HG02623 (cell line): Measurements from ENCODE around the gene FLVCR1.
A peak's percentile ranks its signal among the peaks of the same experiment; 100 is the strongest.
"Not testable (repeated sequence)": the region's sequence is repeated elsewhere in the genome, so short reads cannot be mapped to it uniquely, and the experiment has no call there.

Experiments
- ATAC-seq: cut with Tn5 transposase; IDR thresholded peaks from one replicate; pipeline ENCODE4 v1.9.1; 2021; ENCODE audit warnings: moderate library complexity; ENCODE audit not compliant: unreplicated experiment

FLVCR1 gene

DNA sequence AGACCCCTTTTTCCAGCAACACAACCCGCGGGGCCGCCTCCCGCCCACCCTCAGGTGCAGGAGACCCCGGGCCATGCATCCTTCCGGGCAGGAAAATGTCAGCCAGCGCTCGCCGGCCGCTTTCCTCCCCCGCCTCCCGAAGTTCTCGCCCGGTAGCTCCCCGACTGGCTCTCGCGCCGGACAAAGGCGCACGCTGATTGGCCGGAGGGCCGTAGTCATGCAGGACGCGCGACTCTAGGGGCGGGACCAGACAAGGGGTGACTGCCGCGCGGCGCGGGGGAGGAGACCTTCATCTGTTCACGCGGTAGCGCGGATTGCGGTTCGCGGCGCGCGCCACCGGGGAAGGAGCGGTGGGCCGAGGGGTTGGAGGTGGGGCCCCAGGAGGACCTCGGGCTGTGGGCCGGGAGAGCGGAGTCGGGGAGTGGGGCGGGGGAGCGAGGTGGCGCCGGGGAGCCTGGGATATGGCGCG, at the start of gene FLVCR1:
FLVCR1 (plus strand) TSS at position 284 of the 469 bp plus-strand sequence; CDS start at position 462, 178 bp downstream.
- ATAC-seq = peak; percentile 97

DNA sequence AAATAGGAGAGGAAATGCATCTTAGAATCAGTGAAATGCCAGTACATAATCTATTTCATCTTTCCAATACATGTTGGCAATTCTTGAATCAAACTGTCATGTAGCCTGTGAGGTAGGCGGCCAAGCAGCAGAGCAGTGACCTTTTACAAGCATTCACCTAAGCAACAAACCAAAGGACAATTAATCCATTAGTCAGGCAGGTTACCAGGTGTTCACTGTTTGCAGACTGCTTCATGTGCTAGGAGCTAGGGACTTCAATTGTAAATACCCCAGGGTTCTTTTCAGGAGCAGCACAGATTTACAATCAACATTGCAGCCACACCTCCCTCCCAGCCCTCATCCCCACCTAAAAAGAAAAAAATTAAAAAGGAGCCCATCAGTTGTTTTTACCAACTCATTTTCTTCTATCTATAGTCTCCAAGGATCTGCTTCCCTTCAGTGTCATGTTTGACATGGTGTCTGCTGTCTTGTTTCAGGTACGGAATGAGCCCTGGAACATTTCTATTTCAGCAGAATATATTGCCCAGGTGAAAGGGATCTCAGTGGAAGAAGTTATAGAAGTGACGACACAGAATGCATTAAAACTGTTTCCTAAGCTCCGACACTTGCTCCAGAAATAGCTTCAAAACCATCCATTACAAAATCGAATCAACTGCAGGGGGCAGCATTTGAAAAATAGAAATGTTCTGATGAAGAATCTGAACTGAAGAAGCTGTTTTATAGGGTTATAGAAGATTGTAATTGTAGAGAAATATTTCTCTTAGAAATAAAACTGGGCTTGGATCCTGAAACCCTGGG, 43.3 kb upstream of the FLVCR1 start:
- no peak for ATAC-seq

DNA sequence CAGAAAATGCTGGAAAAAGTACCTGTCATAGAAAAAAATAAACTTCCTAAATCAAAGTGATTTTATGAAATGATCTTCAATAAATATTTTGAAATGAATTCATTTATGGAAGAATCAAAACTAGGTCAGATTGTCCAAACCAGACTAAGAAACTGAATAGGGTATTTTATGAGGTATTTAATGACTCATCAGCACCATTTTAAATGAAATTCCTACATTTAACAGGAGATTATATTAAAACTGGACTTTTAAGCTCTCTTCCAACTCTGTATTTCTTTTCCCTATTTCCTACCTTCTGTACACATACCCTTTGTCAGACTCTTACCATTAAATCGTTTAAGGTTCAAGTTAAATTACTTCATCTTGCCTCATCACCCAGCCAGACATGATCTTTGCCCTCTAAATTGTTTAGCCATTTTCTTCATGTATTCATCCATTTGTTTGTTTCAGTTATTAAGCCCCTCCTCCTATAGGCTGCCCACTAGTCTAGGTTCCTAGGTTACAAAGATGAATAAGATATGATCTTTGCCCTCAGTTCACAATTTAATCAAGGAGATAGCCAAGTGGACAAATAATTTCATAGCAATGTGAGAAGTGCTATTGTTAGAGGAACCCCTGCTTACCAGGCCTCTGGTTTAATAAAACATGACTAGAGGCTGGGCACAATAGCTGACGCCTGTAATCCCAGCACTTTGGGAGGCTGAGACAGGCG, 41.4 kb upstream of the FLVCR1 start:
- ATAC-seq = no peak

DNA sequence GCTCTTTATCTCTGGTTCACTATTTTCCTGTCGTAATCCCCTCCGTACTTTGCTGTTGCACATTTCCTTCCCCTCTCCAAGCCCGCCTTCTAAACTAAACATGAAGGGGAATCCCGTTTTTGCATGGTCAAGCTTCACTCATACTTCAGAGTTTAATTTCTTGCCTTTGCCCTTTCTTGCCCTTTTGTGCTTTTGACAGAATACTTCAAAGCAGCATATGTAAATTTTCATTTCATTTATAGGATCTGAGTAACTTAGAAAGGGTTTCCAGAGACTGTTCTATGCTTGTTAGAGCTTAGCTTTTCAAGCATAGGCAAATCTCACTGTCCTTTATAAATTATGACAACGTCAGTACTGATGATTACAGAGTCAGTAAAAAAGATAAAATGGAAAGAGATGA, 38.3 kb upstream of the FLVCR1 start:
- no peak for ATAC-seq

DNA sequence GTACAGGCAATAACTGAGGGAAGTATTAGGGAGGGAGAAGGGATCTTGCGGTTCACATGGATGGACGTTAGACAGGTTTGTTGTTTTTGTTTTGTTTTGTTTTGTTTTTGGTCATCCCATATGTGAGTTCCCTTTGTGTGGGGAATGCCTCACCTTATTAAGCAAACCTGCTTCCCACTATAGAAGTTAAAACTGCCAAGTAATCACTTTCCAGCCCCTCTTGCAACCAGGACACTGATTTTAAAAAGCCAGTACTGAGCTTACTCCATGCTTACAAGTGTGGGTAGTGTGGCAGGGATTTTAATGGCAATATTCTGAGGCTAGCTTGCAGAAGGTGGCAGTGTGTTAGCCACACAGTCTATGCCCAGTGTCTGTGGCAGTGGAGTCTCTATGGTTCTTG, 37.1 kb upstream of the FLVCR1 start:
- ATAC-seq = no peak

DNA sequence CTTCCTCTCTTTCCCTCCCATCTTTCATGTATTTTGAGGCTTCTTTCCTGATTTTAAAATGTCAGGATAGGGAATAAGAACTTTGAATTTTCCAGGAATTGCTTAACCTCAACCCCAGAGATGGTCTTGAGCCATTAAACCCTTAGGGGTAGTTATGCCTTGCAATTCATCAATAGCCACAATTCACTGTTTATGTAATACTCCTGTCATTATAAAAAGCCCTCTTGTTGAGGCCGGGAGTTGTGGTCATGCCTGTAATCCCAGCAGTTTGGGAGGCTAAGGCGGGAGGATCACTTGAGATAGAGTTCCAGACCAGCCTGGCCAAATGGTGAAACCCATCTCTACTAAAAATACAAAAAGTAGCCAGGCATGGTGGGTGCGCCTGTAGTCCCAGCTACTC, 35.1 kb upstream of the FLVCR1 start:
- no peak for ATAC-seq

DNA sequence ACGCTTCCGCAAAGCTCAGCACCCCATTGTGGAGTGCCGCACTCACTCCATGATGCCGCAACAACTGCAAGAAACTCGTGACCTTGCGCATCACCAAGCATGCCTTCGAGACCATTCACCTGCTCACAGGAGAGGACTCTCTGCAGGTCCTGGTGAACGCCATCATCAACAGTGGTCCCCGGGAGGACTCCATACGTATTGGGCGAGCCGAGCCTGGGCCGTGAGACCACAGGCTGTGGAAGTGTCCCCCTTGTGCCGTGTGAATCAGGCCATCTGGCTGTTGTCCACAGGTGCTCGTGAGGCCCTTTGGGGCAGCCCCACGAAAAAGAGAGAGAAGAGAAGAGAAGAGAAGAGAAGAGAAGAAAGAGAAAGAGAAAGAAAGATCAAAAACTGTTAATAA, 33.9 kb upstream of the FLVCR1 start:
- no peak for ATAC-seq

DNA sequence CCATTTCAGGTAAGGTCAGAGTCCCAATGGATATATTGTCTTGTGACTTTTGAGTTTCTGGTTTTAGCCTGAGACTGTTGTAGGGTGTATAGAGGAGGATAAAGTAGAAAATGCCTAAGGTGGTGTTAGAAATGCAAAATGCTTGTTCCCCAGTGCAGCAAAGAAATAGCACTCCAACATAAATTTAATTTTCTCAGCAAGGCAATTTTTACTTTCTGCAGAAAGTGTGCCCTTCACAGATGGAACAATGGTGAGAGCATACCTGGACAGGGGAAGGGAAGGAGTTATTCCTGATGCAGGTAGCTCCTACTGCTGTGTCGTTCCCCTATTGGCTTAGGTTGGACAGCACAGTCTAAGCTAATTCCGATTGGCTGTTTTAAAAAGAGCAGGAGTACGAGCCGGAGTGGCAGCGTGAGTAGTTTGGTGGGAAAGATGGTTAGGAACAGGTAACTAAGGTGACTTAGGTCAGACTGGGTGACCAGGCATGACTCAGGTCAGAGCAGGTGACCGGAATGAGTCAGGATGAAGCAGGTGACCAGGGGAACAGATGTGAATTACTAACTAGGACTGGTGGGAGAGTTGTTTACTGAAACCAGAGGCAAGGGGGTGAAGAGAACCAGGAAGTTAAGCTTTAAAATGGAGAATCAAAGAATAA, 32.1 kb upstream of the FLVCR1 start:
- no peak for ATAC-seq

DNA sequence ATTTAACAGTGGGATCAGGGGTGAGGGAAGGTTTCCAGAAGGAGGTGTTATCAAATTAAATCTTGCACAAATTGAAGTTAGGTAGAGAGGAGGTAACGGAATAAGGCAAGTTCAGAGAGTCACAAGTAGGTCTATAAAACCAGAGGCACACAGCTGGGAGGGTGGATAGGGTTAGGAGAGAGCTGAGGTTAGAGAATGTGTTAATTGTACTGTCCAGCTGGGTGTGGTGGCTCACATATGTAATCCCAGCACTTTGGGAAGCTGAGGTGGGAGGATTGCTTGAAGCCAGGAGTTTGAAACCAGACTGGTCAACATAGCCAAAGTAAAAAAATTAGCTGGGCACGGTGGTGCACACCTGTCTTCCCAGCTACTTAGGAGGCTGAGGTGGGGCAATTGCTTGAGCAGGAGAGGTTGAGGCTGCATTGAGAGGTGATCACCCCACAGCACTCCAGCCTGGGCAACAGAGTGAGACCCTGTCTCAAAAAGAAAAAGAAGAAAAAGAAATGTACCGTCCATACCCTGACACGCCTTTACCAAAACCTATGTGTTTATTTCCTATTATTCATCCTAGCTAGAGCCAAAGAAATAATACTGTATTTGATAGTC, 30.8 kb upstream of the FLVCR1 start:
- no peak for ATAC-seq

DNA sequence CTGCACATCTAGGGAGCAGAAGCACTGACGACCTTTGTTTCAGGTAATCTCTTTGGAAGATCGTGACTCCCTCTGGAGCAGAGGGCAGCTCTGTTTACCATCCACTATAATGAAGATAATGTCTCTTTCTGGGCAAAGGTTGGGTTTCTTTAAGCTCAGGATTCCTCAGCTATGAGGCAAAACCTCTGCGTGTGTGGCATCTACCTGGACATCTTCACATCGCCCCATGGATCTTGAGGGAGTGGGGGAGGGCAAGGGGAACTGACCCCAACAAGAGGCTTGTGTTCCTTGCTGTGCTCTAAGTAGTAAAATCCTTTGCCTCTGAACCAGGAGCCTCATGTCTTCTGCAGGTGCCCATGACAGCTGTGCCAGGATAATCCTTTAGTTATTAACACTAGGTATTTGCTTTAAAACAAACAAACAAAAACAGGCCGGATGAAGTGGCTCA, 30.2 kb upstream of the FLVCR1 start:
- no peak for ATAC-seq

DNA sequence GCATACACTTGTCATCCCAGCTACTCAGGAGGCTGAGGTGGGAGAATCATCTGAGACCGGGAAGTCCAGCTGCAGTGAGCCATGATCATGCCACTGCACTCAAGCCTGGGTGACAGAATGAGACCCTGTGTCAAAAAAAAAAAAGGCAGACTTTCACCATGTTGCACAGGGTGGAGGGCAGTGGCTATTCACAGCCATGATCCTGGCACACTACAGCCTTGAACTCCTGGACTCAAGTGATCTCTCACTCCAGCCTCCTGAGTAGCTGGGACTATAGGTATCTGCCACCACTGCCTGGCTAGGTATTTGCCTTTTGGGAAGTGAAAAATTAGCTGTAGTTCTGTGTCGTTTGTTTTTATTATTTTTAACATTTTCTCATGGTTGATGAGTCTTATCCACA, 29.7 kb upstream of the FLVCR1 start:
- ATAC-seq = no peak

DNA sequence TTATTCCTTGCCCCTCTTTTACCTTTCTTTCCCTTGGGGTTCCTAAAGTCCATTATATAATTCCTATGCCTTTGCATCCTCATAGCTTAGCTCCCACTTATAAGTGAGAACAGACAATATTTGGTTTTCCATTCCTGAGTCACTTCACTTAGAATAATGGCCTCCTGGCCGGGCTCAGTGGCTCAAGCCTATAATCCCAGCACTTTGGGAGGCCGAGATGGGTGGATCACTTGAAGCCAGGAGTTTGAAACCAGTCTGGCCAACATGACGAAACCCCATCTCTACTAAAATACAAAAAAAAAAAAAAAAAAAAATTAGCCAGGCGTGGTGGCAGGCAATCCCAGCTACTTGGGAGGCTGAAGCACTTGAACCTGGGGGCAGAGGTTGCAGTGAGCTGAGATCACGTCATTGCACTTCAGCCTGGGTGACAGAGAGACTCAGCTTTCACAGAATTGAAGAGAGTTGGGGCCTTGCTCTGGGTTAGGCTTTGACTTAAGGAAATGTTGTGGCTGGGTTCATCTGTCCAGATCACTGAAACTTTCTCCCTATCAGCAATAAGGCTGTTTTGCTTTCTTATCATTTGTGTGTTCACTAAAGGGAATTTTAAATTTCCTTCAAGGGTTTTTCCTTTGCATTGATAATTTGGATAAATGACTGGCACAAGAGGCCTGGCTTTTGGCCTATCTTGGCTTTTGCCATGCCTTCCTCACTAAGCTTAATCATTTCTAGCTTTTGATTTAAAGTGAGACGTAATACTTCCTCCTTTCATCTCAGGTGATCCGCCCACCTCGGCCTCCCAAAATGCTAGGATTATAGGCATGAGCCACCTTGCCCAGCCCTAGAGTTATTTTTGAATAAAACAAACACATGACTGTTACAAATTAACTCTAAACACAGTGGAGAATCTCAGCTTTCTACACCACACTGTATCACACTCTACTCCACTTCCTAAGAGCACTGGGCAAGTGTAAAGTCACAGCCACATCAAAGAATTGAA, 24.6 kb upstream of the FLVCR1 start:
- ATAC-seq = peak; percentile 69

DNA sequence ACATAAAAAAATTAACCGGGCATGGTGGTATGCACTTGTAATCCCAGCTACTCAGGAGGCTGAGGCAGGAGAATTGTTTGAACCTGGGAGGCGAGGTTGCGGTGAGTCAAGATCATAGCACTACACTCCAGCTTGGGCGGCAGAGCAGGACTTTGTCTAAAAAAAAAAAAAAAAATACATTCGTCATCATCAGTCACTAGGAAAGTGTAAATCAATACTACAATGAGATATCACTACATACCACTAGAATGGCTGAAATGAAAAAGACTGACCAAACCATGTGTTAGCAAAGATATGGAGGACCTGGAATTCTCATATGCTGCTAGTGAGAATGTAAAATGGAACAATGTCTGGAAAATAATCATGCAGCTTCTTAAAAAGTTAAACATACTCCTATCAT, 19.9 kb upstream of the FLVCR1 start:
- ATAC-seq = no peak

DNA sequence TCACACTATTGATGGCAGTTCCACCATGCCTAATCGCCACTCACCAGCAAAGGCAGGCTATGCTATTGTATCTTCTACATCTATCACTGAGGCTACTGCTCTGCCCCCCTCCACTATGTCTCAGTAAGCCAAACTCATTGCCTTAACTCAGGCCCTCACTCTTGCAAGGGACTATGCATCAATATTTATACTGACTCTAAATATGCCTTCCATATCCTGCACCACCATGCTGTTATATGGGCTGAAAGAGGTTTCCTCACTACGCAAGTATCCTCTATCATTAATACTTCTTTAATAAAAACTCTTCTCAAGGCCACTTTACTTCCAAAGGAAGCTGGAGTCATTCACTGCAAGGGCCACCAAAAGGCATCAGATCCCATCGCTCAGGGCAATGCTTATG, 13.6 kb upstream of the FLVCR1 start:
- ATAC-seq = not testable (repeated sequence)

DNA sequence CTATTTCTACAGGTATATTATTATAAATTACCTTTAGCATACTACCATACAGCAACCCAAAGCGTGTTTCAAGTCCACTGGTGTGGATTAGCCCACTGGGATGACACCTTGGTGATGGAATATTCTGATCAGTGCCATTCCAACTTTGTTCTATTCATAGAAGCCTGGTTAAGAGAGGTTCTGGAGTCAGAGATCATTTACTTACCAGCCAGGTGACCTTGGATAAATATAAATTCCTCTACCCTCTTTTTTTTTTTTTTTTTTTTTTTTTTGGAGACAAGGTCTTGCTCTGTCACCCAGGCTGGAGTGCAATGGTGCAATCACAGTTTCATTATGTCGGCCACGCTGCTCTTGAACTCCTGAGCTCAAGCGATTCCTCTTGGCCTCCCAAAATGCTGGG, 10.5 kb upstream of the FLVCR1 start, which contains the start of gene SPATA45:
SPATA45 (minus strand) TSS at position 101 of the 400 bp plus-strand sequence. CDS start 11,500 bp downstream, outside the sequence.
- ATAC-seq = no peak

DNA sequence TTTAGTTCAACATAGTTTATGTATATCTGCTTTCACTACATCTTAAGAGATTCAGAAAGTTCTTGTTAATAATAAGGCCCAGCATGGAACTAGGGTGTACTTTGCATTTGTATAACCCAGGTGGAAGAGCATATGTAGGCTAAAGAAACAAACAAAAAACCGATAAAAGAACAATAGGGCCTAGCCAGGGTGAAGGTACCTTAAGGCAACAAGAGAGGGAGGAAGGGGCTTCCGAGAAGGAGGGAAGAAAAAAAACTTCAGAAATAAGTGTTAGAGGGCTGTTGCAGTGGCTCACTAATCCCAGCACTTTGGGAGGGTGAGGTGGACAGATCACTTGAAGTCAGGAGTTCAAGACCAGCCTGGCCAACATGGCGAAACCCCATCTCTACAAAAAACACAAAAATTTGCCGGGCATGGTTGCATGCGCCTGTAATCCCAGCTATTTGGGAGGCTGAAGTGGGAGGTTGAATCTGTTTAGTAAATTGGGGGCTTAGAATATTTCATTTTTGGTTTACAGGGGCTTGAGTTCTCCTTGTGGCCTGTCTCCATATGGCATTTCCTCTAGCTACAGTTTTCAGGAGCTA, 5.9 kb upstream of the FLVCR1 start:
- no peak for ATAC-seq

DNA sequence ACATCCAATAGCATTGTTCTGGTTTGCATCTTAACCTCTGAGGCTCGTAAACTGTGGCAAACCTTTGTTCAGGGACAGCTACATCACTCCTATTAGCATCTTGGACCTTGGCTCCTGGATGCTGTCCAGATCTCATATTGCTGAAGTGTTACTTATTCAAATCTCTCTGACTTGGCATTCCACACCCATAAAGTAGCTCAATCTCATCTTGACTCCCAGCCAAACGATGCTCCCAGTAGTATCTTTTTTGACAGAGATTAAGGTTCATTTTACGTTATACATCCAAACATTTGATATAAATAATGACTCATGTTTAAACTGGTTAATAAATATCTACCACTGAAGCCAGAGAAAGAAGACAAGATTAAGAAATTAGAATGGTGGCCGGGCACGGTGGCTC, 4.4 kb upstream of the FLVCR1 start:
- no peak for ATAC-seq

DNA sequence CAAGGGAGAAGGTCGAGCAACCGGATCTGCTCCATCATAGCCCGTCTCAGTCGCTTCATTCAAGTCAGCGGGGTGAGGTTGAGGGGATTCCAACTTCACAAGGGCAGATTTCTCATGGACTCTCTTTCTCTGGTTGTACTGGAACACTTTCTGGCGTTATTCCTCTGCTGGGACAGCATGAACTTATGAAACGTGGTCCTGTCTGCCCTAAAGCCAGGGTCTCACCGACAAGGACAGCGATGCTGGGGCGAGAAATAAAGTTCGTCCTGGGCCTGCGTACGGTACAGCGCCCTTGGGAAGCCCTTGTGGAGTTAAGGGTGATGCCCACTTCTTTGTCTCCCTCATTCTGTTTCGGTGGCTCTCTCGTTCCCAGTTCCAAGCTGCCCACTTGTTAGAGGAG, 1.3 kb upstream of the FLVCR1 start:
- ATAC-seq = no peak

DNA sequence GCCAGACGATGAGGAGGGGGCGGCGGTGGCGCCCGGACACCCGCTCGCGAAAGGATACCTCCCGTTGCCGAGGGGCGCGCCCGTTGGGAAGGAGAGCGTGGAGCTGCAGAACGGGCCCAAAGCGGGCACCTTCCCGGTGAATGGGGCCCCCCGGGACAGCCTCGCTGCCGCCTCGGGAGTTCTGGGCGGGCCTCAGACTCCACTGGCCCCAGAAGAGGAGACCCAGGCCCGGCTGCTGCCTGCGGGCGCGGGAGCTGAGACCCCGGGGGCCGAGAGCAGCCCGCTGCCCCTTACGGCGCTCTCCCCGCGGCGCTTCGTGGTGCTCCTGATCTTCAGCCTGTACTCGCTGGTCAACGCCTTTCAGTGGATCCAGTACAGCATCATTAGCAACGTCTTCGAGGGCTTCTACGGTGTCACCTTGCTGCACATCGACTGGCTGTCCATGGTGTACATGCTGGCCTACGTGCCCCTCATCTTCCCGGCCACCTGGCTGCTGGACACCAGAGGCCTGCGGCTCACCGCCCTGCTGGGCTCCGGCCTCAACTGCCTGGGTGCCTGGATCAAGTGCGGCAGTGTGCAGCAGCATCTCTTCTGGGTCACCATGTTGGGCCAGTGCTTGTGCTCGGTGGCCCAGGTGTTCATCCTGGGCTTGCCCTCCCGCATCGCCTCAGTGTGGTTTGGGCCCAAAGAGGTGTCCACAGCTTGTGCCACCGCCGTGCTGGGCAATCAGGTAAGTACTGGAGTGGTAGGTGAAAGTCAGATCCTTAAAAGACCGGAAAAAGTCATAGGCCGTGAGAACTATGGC, 588 bp downstream of the FLVCR1 start:
- ATAC-seq = peak; percentile 18
